ENCODE data around the gene AOPEP. TPM values are rescaled to one million over a fixed set of nuclear protein-coding genes. Genes with fewer than 3 reads are reported as not detected.

Gene AOPEP
- polyA plus RNA-seq, 1 donor from 2014 or later, result 10.0 TPM

- Histone ChIP-seq H3K27me3 (ENCODE audit: insufficient read depth, low read depth, low read length) (peaks cover 7% of the 10 kb centered on the region), H3K27ac (ENCODE audit: low read length) (no peak overlapping the region), H4K20me1 (ENCODE audit: insufficient read depth) (no peaks in the 10 kb centered on the region)
Observed at GRCh38 chr9:95040106-95040505, 313.6 kb downstream of the AOPEP start.

GRCh38 chr9:95043826-95044225 is 317.3 kb downstream of the AOPEP start:
- H3F3A ChIP-seq (ENCODE audit: insufficient read depth, low read length, poor library complexity, severe bottlenecking), result peaks cover 5% of the 10 kb centered on the region
- no peak overlapping the region for H3K4me3 ChIP-seq (ENCODE audit: low read length)
- H3K27ac ChIP-seq (ENCODE audit: low read length), result no peak overlapping the region
- peaks cover 44% of the 10 kb centered on the region for H3K27me3 ChIP-seq (ENCODE audit: insufficient read depth, low read depth, low read length)
- H3K79me2 ChIP-seq (replicated peaks; ENCODE audit: insufficient read depth, low read length), result no peaks in the 10 kb centered on the region
- no peaks in the 10 kb centered on the region for H3K36me3 ChIP-seq (ENCODE audit: insufficient read depth, low read length)
- H2AFZ ChIP-seq (ENCODE audit: low read depth, low read length), result no peak overlapping the region
- H3K9ac ChIP-seq (ENCODE audit: low read length), result no peak overlapping the region
- no peaks in the 10 kb centered on the region for H4K20me1 ChIP-seq (ENCODE audit: insufficient read depth)
- no peaks in the 10 kb centered on the region for H3K9me2 ChIP-seq (ENCODE audit: insufficient read depth, low read length)
- TF ChIP-seq RAD21 (conservative IDR thresholded peaks at IDR 0.05) (no peak), REST (IDR thresholded peaks at IDR 0.05; ENCODE audit: borderline replicate concordance) (no peak), EZH2 (IDR thresholded peaks at IDR 0.05; ENCODE audit: borderline replicate concordance, insufficient read depth, low read length, poor library complexity, severe bottlenecking) (no peak)
- H3K9me3 ChIP-seq (ENCODE audit: low read length), result no peaks in the 10 kb centered on the region
- no peak overlapping the region for H3K4me2 ChIP-seq (ENCODE audit: low read length)

More at GRCh38 chr9:95040106-95040505, 313.6 kb downstream of the AOPEP start:
- H3K36me3 ChIP-seq (ENCODE audit: insufficient read depth, low read length), result no peaks in the 10 kb centered on the region
- no peaks in the 10 kb centered on the region for H3F3A ChIP-seq (ENCODE audit: insufficient read depth, low read length, poor library complexity, severe bottlenecking)
- no peaks in the 10 kb centered on the region for H3K9me2 ChIP-seq (ENCODE audit: insufficient read depth, low read length)
- no peak overlapping the region for H2AFZ ChIP-seq (ENCODE audit: low read depth, low read length)
- no peaks in the 10 kb centered on the region for H3K79me2 ChIP-seq (replicated peaks; ENCODE audit: insufficient read depth, low read length)
- no peak overlapping the region for H3K9ac ChIP-seq (ENCODE audit: low read length)
- H3K9me3 ChIP-seq (ENCODE audit: low read length), result no peaks in the 10 kb centered on the region
- H3K4me3 ChIP-seq (ENCODE audit: low read length), result no peak overlapping the region
- TF ChIP-seq REST (IDR thresholded peaks at IDR 0.05; ENCODE audit: borderline replicate concordance) (no peak), EP300 (conservative IDR thresholded peaks at IDR 0.05; ENCODE audit: poor library complexity, severe bottlenecking) (no peak), RAD21 (conservative IDR thresholded peaks at IDR 0.05) (no peak), MXI1 (conservative IDR thresholded peaks at IDR 0.05; ENCODE audit: poor library complexity, severe bottlenecking) (no peak), SMC3 (conservative IDR thresholded peaks at IDR 0.05; ENCODE audit: poor library complexity) (no peak)
- no peak overlapping the region for H3K4me2 ChIP-seq (ENCODE audit: low read length)
